ENCODE measurements around the gene HK3. TPM values are rescaled to one million over a fixed set of nuclear protein-coding genes. Genes with fewer than 3 reads are reported as not detected.

The HK3 gene
- total and polyA plus RNA-seq, 9 of the 15 experiments (the other 6 are each of a cell fraction or from before 2014, with no cell fraction given): 0.16 TPM; not detected in 8

- TF ChIP-seq BCLAF1 (IDR thresholded peaks at IDR 0.05; ENCODE audit: borderline replicate concordance in 1 of 2, control insufficient read depth in 1 of 2, low read depth in 2 of 2, low read length in 1 of 2) (no peak), FOXO4 (CRISPR knock-in tag; IDR thresholded peaks at IDR 0.05) (no peak), SAP30 (IDR thresholded peaks at IDR 0.05; ENCODE audit: borderline replicate concordance, insufficient read depth, low read depth, low read length, poor library complexity, severe bottlenecking) (no peak), RREB1 (CRISPR knock-in tag; IDR thresholded peaks at IDR 0.05) (no peak), CTBP1 (IDR thresholded peaks at IDR 0.05; ENCODE audit: borderline replicate concordance) (peak; percentile 30; the same call in 1 of the 2 replicates), LCOR (CRISPR knock-in tag; IDR thresholded peaks at IDR 0.05) (no peak), HDAC2 (IDR thresholded peaks at IDR 0.05) (no peak), KDM1A (IDR thresholded peaks at IDR 0.05) (peak in 1 of 2 experiments; percentile 47; a peak in 1 of 4 replicates), COPS2 (conservative IDR thresholded peaks at IDR 0.05) (no peak), ZBTB33 (CRISPR knock-in tag; IDR thresholded peaks at IDR 0.05) (no peak)
Measured at GRCh38 chr5:176883700-176884570, 15.2 kb downstream of the HK3 start (continued).

All from K562 (cell line).